NCI-H1417 (cell line): ENCODE results near the gene EGFL8.
"Not testable (repeated sequence)": the region's sequence is repeated elsewhere in the genome, so short reads cannot be mapped to it uniquely, and the experiment has no call there.

Source experiments
- DNase-seq, 3 experiments: peaks; one replicate each; lab custom pipeline; 2025; lab: John Stamatoyannopoulos, UW

Gene EGFL8

GRCh38 chr6:32164295-32164694 is at the start of gene EGFL8:
EGFL8 (plus strand) TSS chr6:32164595; CDS start chr6:32166166, 1,571 bp downstream.
- DNase-seq = no peak

- no peak for DNase-seq
Observed at GRCh38 chr6:32114796-32115195, 49.6 kb upstream of the EGFL8 start.

DNA sequence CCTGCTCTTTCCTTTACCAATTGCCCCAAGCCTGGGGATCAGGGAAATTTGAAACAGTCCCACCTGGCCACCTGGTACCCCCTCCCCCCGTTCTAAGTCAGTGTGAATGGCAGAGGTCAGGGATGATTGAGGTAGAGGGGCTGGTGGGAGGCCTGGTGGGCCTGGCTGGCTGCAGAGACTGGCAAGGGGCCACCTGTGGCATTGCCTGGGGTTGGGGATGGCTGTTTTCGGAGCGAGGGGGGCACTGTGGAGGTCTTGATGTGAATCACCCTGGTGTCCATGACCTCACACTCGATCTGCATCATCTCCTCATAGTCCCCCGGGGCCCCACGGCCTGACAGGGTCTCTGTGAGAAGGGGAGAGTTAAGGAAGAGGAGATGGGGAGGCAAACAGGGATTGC is 48.8 kb upstream of the EGFL8 start:
- DNase-seq = no peak

DNA sequence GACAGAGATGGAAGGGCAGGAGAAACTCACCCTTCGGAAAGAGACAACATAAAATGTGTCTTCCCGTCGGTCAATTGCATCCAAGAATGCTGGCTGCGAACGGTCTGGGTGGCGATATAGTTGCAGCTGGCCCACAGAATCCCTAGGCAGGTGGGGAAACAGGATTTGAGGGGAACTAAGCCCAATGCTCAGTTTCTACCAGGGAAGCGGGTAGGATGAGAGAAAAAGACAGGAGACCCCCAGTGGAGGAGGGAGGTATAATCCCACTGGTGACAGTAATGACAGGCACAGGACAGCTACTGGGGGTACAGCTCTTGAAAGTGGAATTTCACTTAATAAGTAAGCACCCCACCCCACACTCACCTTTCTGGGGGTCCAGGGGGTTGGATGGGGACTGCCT is 47.7 kb upstream of the EGFL8 start:
- DNase-seq = peak in 1 of 3 experiments; percentile 14

DNA sequence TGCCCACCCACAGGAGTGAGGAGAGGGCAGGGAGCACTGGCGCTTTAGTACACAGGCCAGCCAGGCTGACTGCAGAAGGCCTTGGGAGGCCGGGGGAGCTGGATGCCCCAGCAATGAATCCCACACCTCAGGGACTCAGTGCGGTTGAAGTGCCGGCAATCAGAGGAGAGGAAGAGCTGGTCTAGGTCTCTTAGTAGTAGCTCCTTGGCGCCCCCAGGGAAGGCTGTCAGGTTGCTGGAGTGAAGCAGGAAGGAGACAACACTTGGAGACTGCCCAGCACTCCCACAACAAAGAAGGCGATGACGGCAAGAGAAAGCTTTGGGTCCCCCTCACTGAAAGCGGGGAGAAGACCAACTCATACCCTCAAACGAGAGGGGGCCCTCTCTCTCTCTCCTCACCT is 46.9 kb upstream of the EGFL8 start:
- no peak for DNase-seq

DNA sequence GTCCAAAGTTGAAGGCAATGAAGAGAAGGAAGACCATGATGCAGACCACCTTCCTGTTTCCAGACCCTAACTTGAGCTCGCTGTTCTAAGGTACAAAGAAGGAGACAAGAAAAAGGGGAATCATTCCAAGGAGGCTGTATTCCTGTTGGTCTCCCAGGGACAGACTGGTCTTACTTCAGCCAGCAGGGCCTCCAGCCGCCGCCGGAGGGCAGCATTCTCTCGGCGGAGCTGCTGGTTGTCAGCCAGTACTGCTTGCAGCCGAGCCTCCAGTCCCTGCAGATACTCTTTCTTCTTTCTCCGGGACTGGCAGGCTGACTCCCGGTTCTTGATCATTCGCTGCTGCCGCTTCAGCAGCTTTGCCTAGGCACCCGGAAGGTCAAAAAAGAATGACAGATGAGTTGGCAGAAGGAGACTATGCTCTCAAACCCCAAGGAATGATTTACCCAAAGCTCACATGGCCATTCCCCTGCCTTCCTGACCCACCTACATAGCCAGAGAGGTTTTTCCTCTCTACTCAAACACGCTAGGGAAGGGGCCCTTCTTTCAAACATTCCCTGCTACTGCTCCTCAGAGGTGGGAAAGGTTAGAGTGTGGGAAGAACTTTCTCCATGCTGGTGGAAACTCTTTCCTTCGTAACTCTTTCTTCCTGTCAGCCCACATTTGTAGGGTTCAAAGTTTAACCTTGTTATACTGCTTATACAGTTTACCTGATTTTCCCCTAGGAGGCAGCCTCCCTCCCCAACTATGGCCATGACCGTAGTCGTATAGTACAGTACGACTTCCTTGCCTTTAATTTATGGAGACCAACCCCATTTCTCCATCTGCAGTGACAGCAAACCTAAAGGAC is 45.4 kb upstream of the EGFL8 start:
- peak; percentile 37 to 75 (median 49) for DNase-seq

GRCh38 chr6:32120573-32121059 is 43.8 kb upstream of the EGFL8 start:
- no peak for DNase-seq

GRCh38 chr6:32123681-32124080 is 40.7 kb upstream of the EGFL8 start:
- no peak for DNase-seq

- no peak for DNase-seq
Observed at GRCh38 chr6:32126880-32127279, 37.5 kb upstream of the EGFL8 start.

DNA sequence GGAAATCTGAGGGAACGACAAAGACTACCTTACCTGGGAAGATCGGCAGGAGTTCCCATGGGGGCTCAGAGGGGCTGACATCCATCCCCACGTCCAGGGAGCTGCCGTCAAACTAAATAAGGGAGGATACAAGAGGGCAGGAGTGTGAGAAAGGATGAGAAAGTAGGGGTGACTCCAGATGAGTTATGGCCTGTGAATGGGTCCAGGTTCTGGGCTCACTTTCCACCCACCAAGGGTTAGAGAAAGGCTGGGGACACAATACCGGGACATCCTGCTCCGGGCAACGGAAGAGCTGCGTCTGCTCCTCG is 37.0 kb upstream of the EGFL8 start:
- DNase-seq = no peak

GRCh38 chr6:32127717-32128592 is 36.4 kb upstream of the EGFL8 start, which contains the start of gene ATF6B:
ATF6B (minus strand) TSS chr6:32128246; CDS start chr6:32128207, 39 bp downstream.
- peak; percentile 95 to 99 (median 96) for DNase-seq

GRCh38 chr6:32128751-32129296 is 35.6 kb upstream of the EGFL8 start:
- no peak for DNase-seq

DNA sequence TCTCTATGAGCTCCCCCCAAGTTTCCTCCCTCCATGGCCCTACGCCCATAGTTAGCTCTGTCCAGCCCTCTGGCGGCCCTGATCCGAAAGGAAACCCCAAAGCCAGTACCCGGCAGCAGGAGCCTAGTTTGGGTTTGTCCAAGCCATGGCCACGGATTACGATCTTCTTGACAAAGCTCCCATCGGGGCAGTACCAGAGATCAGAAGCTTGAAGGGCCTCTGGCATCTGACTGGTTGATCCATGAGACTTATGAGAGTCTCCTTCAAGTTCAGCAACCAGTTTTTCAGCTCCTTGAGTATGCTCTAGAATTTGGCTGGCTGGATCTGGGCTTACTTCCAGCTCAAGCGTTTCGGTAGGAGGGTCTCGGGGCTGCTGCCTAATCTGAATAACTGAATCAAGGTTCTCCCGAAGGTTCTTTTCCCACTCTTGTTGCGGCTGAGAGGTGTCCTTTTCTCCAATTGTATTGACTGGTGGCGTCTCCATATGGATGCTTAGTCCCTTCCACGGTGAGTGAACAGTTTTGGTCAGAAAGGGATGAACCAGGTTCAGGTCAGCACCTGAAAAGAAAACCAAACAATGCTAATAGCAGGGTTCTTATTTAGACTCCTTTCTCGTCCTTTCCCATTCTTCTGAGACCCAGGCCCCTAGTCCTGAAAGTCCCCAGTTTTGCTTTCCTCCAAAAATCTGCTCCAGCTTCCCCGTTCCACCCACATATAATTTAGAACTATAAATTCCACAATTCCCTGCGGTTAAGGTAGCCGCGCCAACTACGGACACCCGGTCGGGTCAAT is 34.9 kb upstream of the EGFL8 start:
- DNase-seq = peak in 1 of 3 experiments; percentile 83

- DNase-seq = no peak
Observed at GRCh38 chr6:32131439-32131948, 32.9 kb upstream of the EGFL8 start.

DNA sequence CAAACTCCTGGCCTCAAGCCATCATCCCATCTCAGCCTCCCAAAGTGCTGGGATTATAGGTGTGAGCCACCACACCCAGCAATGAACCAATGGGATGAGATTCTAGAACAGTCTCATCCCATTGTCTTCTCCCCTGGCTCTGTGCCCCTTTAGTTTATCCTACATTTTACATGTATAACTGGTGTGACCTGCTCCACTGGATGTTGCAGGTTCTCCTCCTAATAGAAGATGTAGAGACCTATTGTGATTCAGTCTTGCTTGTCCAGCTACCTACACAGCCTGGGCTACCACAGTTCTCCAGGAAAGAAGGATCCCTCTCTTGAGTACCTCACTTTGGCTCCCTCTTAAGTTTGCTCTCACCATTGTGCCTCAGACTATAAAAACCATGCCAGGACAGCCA is 32.3 kb upstream of the EGFL8 start:
- no peak for DNase-seq

DNA sequence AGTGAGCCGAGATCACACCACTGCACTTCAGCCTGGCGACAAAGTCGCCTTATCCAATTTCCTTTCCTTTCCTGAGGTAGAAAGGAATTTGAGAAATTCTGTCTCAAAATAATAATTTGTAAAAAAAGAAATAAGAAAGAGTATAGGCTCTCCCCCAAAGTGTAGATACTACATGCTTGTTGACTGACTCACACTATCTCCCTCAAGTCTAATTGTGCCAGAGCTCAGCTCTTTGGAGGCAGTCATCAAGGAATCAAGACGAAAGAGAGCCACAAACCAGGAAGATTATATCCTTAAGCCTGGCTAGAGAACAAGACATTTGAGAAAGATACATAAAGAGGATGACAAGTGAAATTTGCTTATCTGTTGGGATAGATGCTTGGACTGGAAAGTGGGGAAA is 30.6 kb upstream of the EGFL8 start:
- no peak for DNase-seq

DNA sequence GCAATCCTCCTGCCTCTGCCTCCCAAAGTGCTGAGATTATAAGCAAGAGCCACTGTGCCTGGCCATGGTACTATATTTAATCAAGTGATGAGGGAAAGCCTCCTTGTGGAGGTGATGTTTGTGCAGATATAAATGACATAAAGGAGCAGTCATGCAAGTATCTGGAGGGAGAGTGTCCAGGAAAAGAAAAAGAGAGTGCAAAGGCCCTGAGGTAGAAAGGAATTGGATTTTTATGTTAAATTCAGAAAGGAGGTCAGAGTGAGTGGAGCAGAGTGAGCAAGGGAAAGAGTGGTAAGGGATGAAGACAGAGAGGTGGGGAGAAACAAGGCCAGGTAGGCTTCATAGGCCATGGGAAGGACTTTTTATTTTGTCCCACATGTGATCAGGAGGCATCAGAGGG is 26.9 kb upstream of the EGFL8 start:
- no peak for DNase-seq

- DNase-seq = no peak
Observed at GRCh38 chr6:32139590-32139989, 24.8 kb upstream of the EGFL8 start.

DNA sequence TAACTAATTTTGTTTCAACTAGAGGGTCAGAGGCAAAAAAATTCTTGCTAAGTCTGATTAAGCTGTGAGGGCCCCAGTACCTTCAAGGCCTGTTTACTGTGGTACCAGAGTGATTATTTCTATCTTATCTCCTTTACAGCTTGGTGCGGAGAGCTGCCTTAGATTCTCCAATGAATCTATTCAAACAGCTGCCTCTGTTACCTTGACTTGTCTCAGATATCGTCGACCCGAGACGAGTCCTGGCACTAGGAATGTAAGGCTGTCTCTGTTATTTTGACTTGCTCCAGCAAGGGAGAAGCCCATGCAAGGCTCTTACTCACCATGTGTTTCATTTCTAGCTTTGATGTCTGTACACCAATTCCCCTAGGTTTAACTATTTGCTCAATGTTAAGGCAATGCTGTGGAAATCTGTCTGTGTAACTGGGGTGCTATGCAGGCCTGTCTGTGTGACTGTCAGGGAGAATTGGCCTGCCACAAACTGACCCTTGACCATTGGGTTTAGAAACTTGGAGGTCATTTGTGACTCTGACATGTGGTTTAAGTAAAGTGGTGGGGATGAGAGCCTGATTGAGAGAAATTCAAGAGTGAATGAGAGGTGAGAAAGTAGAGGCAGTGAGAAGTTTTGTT is 23.9 kb upstream of the EGFL8 start:
- DNase-seq = no peak

GRCh38 chr6:32144238-32144637 is 20.2 kb upstream of the EGFL8 start:
- DNase-seq = not testable (repeated sequence)

- DNase-seq = no peak
Observed at GRCh38 chr6:32146287-32146686, 18.1 kb upstream of the EGFL8 start.
